Left ventricle myocardium inferior (tissue), 1 donor: ENCODE results near the gene TPI1. TPM values are rescaled to one million over a fixed set of nuclear protein-coding genes. Genes with fewer than 3 reads are reported as not detected.

Experiments
- DNase-seq: peaks from one replicate; pipeline ENCODE4 v3.0.0-alpha.2; 2020
- H3K27ac ChIP-seq: fragments of 200-600 bp; replicated peaks from 2 replicates; pipeline ENCODE4 v1.8.0; 2021
- H3K27me3 ChIP-seq: fragments of 200-600 bp; 2 replicates; pipeline ENCODE4 v1.8.0; 2021; ENCODE audit warnings: low read depth
- H3K36me3 ChIP-seq: fragments of 200-600 bp; 2 replicates; pipeline ENCODE4 v1.8.0; 2021
- H3K4me1 ChIP-seq: fragments of 200-600 bp; 2 replicates; pipeline ENCODE4 v1.8.0; 2021
- H3K4me3 ChIP-seq: fragments of 200-600 bp; 2 replicates; pipeline ENCODE4 v1.8.0; 2021; ENCODE audit warnings: mild to moderate bottlenecking, moderate library complexity
- H3K9me3 ChIP-seq: fragments of 200-600 bp; replicated peaks from 2 replicates; pipeline ENCODE4 v1.8.0; 2021
- CTCF ChIP-seq: fragments of 200-600 bp; IDR thresholded peaks from 2 replicates; pipeline ENCODE4 v1.8.0; 2021; ENCODE audit warnings: antibody characterized with exemption, mild to moderate bottlenecking, borderline replicate concordance
- intact Hi-C: fragments of 100-400 bp; cut with micrococcal nuclease; formaldehyde crosslinking; loops from one replicate; pipeline ENCODE4 v1.11.0; 2022
- total RNA-seq: library from RNA; stranded (reverse); fragmentation: NEBNext Ultra II Directional; extraction: Animal tissue kit (Norgen Biotek cat#: 25700); gene quantifications from one replicate; pipeline ENCODE4 v1.2.1, GENCODE V29; 2021
- donor health status: DM: no; HTN: yes; CAD: no; lungs with severe emphysema.

Gene TPI1
- total RNA-seq, 1 donor from 2014 or later = 753 TPM

- Histone ChIP-seq H3K9me3 (no peaks in the 10 kb centered on the region), H3K27me3 (no peaks in the 10 kb centered on the region), H3K4me3 (no peak overlapping the region), H3K4me1 (peaks cover 1% of the 10 kb centered on the region), H3K27ac (no peak overlapping the region), H3K36me3 (peaks cover 89% of the 10 kb centered on the region)
- no peak for TF ChIP-seq CTCF
- intact Hi-C loops = no loop called here
- no peak for DNase-seq
These were observed 8.5 kb upstream of the TPI1 start for GRCh38 chr12:6858799-6859198.

GRCh38 chr12:6860116-6860515, 7.2 kb upstream of the TPI1 start:
- Histone ChIP-seq H3K4me3 (no peak overlapping the region), H3K36me3 (peaks cover 98% of the 10 kb centered on the region), H3K27me3 (no peaks in the 10 kb centered on the region), H3K27ac (no peak overlapping the region), H3K4me1 (no peaks in the 10 kb centered on the region), H3K9me3 (no peaks in the 10 kb centered on the region)
- TF ChIP-seq CTCF = no peak
- intact Hi-C loops = no loop called here
- DNase-seq = no peak

- H3K36me3 ChIP-seq = peaks cover 90% of the 10 kb centered on the region
- intact Hi-C loops = no loop called here
These were observed 6.4 kb upstream of the TPI1 start for GRCh38 chr12:6860942-6861341.

DNA sequence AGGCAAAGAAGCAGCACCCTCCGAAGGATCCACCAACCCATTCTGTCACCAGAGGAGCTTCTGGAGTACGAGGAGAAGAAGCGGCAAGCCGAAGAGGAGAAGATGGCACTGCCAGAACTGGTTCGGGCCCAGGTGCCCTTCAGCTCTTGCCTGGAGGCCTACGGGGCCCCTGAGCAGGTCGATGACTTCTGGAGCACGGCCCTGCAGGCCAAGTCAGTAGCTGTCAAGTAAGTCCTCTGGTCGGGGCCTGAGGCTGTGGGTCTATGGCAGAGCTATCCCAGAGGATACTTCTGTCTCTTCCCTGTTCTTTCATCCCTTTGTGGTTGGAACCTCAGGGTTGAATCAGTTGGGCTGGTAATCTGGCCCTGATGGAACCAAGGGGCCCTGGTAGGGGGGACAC, 5.9 kb upstream of the TPI1 start:
- Histone ChIP-seq H3K27ac (no peak overlapping the region), H3K27me3 (no peaks in the 10 kb centered on the region), H3K9me3 (no peaks in the 10 kb centered on the region), H3K36me3 (peaks cover 85% of the 10 kb centered on the region), H3K4me1 (no peaks in the 10 kb centered on the region), H3K4me3 (no peak overlapping the region)
- TF ChIP-seq CTCF = no peak
- no peak for DNase-seq
- intact Hi-C loops = no loop called here

More at GRCh38 chr12:6860942-6861341, 6.4 kb upstream of the TPI1 start:
- no peak overlapping the region for H3K27ac ChIP-seq
- no peak for TF ChIP-seq CTCF
- no peaks in the 10 kb centered on the region for H3K9me3 ChIP-seq
- H3K4me1 ChIP-seq = no peaks in the 10 kb centered on the region
- no peak for DNase-seq
- no peak overlapping the region for H3K4me3 ChIP-seq
- no peaks in the 10 kb centered on the region for H3K27me3 ChIP-seq

GRCh38 chr12:6863033-6863432, 4.3 kb upstream of the TPI1 start:
- intact Hi-C loops = no loop called here
- H3K27ac ChIP-seq = no peak overlapping the region
- no peak for DNase-seq
- no peaks in the 10 kb centered on the region for H3K27me3 ChIP-seq
- no peak for TF ChIP-seq CTCF
- H3K36me3 ChIP-seq = peaks cover 69% of the 10 kb centered on the region
- no peak overlapping the region for H3K4me3 ChIP-seq
- H3K4me1 ChIP-seq = peaks cover 12% of the 10 kb centered on the region
- H3K9me3 ChIP-seq = no peaks in the 10 kb centered on the region
